GM20000 (cell line): ENCODE measurements around the gene RIBC2.

ENCODE experiments used
- DNase-seq: peaks from one replicate; pipeline ENCODE4 v3.0.0; 2012; ENCODE audit warnings: low spot score
- CTCF ChIP-seq: IDR thresholded peaks from 2 replicates; pipeline ENCODE4 v1.5.1; 2012; ENCODE audit warnings: mild to moderate bottlenecking, control low read depth; ENCODE audit errors: extremely low read depth, missing control alignments

RIBC2 gene

GRCh38 chr22:45420011-45420410, 6.5 kb downstream of the RIBC2 start:
- DNase-seq = no peak
- TF ChIP-seq CTCF = no peak

GRCh38 chr22:45420539-45420938, 7.0 kb downstream of the RIBC2 start:
- DNase-seq = no peak
- no peak for TF ChIP-seq CTCF

GRCh38 chr22:45421349-45422055, 8.0 kb downstream of the RIBC2 start:
- DNase-seq = no peak
- no peak for TF ChIP-seq CTCF

GRCh38 chr22:45422237-45422983, 8.9 kb downstream of the RIBC2 start:
- no peak for DNase-seq
- TF ChIP-seq CTCF = no peak

- TF ChIP-seq CTCF = no peak
- DNase-seq = no peak
Measured at GRCh38 chr22:45423524-45423923, 10.0 kb downstream of the RIBC2 start.

- DNase-seq = no peak
- TF ChIP-seq CTCF = no peak
Measured at GRCh38 chr22:45424241-45424731, 10.8 kb downstream of the RIBC2 start.

- no peak for DNase-seq
- no peak for TF ChIP-seq CTCF
Measured at GRCh38 chr22:45425101-45425500, 11.6 kb downstream of the RIBC2 start.
